Stimulated activated CD8-positive, alpha-beta memory T cell treated with anti-CD3 and anti-CD28 coated beads, Interleukin-2, amount 100 ng/mL, for 1 hour (primary cell): ENCODE measurements around the gene MAX.

Experiments used
- DNase-seq, 2 donors: peaks; one replicate each; pipeline ENCODE4 v3.0.0-alpha.2; 2020; ENCODE audit warnings: low read depth in 2 of 2

The MAX gene

DNA sequence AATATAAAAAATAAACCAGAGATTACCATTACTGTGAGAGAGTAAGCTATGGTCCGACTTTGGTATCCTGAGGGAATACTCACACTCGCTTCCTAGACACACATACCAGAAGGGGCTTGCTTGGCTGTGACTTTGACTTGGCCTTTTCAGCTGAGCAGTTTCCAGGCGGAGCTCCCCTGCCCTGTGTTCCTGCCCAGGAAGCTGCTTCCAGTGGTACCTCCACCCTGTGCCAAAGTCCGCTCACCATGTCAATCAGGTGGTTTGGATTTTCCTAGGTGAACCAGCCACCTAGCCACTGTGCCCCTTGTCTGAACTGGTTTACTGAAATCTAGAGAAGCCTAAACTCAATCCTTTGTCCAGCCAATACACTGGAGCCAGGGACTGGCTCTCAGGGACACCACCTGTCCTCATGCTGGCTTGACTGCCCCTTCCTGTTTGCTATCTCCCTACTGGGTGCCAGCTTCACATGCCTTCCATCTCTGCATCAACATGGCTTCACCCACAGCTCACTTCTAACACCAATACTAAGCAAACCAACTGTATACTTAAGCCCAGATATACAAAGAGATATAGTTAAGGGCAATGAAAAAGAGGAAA lies 28.6 kb downstream of the MAX start:
- DNase-seq, result no peak

DNA sequence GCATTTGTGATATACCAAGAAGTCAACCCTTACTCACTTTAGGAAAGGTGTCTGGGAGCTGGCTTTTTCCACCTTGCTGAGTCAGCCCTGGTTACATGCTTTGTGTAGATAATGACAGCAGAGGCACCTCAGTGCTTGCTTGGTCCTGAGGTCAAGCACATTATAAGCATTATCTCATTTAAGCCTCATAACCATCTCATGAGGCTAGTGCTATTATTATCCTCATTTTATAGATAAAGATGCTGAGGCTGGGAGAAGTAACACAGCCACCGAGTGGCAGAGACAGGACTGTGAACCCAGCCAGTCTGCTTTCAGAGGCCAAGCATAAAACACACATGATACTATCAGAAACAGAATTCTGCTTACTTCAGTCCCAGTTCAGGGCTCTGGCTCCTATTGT lies 29.4 kb downstream of the MAX start:
- DNase-seq, result no peak

DNA sequence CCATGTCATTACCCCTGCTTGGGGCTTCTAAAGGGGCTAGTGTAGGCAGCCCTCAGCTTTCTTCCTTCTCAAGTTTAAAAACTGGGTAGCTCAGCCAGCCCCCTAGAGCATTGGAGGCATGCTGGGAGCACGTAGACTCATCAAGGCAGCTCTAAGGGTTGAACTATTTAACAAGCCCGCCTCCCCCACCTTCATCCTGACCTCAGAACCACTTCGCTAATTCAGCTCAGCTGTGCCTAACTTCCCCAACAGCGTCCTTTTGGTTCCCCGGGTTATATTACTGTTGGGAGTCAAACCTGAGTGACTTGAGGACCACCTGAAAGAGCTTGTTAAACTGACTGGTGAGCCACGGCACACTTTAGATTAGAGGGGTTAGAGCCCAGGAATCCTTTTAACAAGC lies 30.1 kb downstream of the MAX start:
- DNase-seq, result no peak

DNA sequence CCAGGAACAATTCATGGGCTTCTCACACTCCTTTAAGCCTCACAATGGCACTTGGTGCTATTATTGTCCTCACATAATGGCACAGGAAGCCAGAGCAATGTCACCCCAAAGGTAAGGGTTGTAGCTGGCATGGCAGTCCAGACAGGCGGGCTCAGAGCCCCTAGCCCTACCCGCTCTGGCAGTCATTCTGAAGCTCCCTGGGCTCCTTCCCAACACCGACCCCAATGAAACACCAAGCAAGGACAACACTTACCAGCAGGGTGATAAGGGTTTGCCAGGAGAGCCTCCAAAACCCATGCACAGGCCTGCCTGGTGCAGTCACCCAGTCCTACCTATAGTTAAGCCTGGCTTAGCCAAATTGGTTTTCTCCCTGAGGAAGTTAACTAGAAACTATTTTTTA lies 30.8 kb downstream of the MAX start:
- no peak for DNase-seq

DNA sequence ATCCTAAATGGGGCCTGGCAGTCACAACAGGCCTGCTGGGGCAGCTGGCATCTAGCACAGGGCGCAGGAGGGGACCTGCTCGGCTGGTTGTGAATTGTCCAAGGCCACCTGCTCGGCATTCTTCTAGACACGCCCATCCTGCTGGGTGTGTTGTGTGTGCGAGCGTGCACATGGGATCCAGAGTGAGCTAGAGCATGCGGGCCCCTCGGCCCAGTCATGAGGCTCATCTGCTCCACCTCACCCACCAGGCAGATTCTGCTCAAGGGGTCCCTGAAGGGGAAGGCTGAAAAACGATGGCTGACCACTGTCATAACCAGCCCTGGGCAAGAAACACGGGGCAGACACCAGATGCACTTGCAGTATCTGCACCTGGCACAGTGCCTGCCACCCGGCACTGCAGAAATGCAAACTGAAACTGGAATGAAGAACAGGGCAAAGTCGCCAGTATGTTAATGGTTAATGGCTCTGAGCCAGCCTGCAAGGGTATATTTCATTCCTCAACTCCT lies 31.8 kb downstream of the MAX start:
- no peak for DNase-seq

DNA sequence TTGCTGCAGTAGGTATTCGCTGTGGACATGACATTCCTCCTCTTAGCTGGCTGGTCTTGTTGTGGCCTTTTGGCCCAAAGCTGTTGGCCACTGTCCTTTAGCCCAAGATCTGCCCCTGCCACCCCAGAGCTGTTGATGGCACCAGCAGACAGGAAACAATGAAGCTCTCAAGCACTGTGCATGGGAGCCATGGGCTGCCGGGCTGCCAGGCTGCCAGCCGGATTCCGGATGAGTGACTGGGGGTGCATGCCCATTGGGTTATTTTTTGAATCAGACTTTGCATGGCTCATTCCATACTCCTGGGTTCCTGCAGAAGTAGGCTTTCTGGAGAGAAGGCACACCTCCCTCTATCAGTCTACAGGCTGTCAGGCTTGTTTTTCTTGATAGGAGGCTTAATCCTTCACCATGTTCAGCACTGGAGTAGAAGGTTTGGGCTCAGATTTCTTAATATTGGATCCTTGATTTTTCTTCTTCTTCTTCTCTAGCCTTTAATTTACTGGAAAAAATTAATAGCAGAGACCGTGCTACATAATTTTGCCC lies 32.4 kb downstream of the MAX start:
- DNase-seq, result no peak

DNA sequence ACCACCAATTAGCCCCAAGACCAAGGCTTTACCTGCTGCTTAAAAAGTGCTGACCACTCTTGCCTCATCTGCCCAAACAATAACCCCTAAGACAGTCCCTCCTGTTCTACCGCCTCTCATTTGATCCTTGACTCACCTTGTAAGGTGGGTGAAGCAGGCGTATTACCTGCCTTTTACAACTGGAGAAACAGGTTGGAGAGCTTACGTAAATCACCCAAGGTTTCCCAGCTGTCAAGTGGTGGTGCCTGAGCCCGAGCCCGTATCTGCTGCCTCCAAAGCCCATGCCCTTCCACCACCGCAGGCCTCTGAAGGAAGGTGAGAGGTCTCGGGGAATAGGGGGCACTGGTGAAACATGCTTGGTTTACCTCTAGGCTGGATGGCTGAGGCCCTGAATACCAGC lies 36.6 kb downstream of the MAX start:
- no peak for DNase-seq

DNA sequence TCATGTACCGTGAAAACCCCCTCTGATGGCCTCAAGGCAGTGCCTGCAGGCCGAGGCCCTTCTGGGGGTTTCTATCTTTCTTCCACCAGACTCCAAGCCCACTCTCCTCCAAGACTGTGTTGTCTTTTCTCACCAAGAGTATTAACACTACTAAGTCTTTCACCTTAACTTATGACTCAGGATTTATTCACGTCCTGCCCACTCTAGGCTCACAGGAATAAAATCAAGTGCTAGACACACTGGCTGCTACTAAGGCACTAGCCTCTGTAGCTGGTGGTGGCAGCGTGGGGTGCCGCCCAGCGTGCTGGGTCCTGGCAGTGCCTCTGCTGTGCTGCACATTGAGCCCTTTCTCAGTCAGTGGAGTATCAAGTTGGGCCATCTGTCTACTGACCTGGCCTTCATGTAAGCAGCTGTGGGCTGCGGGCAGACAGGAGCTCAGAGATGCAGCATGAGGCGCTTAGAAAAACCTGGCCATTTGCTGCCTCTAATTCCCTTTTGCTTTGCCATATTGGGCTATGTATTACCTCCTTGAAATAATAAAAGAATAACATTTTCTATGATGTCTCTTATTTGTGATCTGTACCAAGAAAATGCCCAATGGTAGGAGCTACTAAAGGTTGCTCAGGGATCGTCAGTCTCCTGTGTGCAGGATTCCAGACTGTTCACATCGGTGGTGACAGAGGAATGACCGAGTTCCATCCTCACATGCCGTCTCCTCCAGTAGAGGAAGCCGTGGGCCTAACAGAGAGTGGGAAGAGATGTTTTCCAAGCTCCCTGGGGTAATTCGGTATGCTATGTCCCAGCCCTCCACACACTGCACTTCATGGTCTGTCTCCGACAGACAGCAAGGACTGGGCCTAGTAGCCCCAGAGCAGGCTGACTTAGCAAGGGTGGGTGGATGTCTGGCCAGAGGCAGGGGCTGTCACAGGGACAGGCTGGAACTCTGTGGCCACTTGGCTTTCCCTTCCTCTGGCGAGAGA lies 39.9 kb downstream of the MAX start:
- DNase-seq, result no peak

DNA sequence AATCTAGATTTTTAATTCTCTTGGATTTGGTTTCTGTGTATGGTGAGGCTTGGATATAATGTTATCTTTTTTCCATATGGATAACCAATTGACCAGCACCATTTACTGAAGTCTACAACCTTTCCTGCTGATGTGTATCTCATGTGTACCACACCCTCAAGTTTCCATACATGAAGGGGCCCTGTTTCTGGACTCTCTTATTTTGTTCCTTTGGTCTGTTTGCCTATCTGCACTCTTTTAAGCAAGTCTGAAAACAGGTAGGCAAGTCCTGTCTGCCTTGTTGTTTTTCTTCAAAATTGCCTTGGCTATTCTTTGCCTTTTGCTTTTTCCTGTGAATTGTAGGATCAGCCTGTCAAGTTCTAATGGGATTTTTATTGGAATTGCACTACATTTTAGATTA lies 44.6 kb downstream of the MAX start:
- DNase-seq, result no peak

DNA sequence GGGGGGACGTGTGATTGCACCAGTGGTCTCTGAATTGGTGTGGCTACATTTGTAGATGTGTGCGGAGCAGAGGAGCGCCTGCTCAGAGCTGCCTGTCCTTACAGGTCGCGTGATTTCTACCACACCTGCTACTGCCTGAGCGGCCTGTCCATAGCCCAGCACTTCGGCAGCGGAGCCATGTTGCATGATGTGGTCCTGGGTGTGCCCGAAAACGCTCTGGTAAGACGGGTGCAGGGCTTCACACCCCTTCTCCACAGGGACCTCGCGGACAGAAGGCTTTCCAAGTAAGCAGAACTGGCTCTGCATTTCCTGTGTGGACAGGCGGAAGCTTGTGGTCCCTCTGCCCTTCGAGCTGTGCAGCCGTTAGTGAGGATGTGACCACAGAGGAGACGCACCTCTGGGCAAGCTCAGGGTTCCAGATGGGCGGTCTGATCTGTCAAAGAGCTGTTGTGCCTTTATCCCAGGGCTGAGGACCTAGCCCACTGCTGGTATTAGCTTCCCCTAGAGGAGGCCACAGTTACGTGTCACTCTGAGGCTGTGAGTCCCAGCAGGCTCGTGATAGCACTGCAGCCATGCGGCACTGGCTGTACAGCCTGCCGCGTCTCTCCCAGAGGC lies 47.7 kb downstream of the MAX start:
- DNase-seq, result no peak

DNA sequence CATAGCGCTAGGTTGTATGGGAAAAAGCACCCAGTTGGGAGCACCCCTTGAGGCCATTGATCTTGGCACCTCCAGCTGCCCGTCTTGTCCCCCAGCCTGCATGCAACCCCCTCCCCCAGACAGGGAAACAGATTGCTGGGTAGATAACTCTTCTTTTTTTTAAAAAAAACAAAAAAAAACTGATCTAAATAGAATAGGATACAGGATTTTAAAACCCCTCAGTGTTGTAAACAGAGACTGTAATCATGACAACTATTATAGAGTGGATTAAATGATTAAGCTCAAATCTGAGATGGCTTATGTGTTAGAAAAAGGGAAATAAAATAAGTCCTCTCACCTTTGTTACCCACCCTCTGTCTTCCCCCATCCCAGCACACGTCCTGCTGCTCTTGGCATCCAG lies 48.9 kb downstream of the MAX start:
- DNase-seq, result no peak

DNA sequence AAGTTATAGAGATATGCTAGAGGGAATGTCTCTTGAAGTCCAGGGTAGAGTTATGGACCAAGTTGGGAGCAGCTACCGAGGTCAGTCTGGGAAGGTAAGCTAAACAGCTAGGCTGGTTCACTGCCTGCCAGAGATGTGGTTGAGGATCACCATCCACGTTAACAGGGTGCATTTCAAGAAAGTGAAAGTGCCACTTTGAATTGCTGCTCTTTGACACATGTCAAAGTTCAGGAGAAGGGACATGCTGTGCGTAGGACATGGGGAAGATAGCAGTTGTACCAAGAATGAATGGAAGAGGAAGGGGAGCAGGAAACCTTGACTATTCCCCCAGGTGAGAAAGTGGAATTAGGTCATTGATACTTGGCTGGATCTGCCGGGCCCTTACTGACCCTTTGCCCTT lies 49.5 kb downstream of the MAX start:
- no peak for DNase-seq

DNA sequence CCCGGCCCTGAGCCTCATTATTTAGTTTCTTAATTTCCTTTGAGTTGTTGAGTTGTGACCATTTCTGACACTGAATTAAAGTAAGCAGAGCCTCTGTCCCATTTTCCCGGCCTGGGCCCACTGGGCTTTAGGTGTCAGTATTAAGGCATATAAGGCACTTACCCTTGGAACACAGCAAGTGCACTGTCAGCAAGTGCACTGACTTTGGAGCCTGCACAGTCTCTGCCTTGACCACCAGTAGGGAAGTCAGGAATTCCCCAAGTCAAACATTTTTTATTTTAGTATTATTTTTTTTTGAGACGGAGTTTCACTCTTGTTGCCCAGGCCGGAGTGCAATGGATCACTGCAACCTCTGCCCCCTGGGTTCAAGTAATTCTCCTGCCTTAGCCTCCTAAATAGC lies 56.6 kb downstream of the MAX start:
- no peak for DNase-seq

DNA sequence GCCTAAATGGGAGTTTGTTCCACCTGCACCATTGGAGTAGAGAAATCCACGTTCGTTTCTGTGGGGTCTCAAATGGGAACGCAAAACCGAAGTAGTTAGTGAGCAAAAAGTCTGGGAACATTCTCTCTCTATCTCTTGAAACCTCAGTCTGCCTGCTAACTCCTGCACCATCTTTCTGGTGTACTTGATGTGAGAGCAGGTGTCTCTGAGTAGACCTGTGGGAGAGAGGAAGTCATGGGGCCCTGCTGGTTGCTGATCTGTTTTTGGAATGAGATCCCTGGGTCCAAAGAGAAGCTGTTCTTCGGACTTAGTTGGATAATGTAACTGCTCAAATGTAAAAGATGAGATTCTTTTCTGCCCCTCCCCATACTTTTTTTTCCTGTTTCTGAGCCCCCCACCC lies 57.3 kb downstream of the MAX start:
- DNase-seq, result no peak

DNA sequence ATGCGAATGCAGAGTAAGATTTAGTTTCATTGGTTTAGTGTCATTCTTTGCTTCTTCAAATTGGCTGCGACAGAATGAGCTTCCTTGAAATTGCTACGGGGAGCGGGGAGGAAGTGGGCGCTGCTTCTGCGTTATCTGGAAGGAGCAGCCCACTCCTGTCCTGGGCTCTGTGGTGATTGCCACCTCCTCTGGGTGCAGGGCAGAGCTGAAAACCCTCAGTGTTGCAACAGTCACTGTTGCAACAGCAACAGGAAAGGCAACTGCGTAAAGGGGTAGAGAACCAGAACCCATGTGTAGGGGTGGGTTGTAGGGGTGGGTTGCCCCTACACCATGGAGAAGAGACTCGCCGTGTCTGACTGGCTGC lies 57.7 kb downstream of the MAX start:
- no peak for DNase-seq

DNA sequence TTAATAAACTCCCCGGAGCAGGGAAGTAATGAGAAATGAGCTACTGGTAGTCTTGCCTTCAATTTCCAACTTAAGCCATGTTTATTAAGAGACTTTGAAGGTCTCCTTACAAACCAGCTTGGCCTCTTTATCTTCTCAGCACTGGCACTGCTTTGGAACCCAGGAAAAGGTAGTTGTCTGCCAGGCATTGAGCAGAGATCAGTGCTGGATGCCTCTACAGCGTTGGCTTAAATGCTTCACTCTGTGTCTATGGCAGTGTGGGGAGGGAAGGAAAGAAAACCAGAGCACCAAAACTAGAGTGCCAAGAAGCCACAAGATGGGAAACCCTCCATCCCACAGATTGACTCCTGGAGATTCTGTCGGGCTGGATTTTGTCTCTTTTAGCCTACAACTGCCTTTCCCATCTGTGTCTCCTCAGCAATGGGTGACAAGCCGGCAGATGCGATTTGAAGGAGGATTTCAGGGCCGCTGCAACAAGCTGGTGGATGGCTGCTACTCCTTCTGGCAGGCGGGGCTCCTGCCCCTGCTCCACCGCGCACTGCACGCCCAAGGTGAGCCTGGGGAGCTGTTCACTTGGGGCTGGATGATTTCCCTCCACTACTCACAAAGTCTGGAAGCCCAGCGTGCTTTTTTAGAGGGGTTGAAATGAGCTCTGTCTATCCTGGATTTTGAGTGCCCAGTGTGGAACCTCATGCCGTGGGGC lies 58.3 kb downstream of the MAX start:
- DNase-seq, result no peak

DNA sequence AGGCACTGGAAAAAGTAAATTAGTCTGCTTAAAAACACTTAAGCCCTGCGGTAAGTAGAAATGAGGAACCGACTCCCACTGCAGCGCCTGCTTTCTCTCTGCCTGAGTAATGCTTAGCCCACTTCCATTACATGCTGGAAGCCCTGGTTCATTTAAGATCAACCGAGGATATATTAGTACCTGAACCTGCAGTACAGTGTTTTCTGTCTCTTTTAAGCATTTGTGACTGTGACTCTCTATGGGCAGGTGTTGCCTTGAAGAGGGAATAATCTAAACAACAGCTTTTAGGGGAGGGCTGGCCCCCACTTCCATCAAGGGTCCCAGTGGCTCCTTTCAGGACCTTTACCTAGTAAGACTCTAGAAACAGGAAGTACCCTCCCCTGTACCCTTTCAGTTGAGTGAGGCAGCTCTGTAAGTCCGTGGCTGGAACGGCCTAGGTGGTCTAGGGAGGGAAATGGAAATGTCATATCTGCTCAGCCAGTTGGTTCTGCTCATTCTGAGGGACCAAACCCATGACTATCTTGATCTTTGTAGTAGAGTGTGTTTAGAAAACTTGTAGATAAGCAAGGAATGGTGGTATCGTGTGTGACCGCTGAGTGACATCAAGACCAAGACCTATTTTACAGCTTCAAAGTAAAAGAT lies 59.5 kb downstream of the MAX start:
- no peak for DNase-seq

DNA sequence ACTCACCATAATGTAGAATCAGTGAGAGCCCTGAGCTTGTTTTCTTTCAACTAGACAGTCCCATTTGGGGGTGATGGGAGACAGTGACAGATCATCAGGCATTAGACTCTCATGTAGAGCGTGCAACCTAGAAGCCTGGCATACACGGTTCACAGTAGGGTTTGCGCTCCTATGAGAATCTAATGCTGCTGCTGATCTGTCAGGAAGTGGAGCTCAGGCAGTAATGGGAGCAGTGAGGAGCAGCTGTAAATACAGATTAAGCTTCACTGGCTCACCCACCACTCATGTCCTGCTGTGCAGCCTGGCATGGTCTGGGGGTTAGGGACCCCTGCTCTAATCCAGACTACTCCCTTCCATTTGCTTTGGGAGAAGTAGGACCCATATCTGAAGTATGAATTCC lies 60.0 kb downstream of the MAX start:
- DNase-seq, result no peak

DNA sequence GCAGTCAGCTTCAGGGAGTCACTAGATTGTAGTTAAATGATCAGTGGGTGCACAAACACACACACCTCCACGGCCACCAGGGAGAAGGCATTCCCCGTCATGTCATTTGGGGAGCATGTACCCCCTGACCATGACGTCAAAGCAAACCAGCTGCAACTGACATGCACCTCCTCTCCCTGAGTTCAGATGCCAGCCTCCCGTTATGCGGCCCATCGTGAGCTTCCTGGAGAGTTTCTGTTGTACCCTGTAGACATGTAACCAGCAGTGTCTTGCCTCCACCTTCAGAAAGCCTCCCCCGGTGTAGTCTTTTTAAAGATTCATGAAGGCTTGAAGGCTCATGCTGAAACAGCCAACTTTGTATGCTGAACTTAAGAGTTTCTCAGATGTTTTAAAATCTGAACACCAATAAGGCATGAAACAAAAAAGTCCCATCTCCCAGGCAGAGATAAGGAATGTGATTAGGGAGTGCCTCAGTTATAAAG lies 60.8 kb downstream of the MAX start:
- DNase-seq, result no peak

DNA sequence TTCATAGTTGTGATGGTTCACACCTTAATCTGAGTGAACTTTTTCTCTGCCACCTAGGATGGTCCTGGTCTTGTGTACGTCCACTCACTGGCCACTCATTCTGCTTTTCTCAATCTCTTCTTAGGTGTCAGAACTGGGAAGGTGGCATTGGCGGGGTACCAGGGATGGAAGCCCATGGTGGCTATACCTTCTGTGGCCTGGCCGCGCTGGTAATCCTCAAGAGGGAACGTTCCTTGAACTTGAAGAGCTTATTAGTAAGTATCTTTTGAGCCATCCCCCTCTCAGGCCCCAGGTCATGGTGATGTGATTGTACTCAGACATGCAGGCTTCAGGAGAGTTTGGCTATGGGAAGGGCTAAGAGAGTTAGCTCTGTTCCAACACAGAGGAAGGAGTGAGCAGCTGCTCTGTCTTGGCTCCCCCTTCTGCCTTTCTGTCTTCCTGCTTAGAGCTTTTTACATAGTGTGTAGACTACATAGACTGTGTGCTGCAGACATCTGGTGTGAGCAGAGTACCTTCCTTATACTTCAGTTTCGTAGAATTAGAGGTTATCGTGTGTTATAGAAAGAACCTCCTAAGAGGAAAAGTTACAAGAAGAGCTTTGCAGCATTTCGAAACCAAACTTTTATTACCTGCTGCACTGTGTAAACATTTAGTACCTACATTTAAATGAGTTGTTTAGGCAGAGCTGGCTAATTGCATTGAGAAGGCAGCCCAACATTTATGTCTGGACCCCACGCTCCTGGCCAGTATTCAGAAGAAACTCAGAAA lies 61.5 kb downstream of the MAX start:
- no peak for DNase-seq

DNA sequence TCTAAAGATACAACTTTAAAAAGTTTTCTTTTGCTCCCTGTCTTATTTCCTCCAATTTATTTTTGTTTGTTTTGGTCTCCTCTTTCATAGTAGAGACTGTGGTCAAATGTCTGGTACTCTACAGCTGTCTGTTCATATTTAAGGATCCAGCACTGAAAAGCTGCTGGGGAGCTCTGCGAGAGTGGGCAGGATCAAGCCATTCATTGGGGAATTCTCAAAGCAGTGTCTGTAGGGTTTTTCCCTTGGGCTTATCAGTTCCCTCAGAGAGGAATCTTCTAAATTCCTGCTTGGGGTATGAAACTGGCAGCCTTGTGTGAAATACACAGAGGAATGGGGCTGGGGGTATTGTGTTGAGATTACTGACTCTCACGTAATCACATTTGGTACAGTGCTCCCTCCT lies 63.4 kb downstream of the MAX start:
- no peak for DNase-seq
